HepG2 (cell line): ENCODE results near the gene PKNOX2.

Experiments
- ESRRA ChIP-seq: sonication (generic); formaldehyde crosslinking; IDR thresholded peaks from 2 replicates; pipeline ENCODE4 v1.5.1; 2020; ENCODE audit warnings: mild to moderate bottlenecking, low read depth, missing genetic modification reagents
- ZNF101 ChIP-seq: sonication (generic); formaldehyde crosslinking; IDR thresholded peaks from 2 replicates; pipeline ENCODE4 v1.4.0; 2020; ENCODE audit warnings: mild to moderate bottlenecking, low read depth, missing genetic modification reagents, borderline replicate concordance
- ZNF670 ChIP-seq: sonication (generic); formaldehyde crosslinking; IDR thresholded peaks from 2 replicates; pipeline ENCODE4 v1.8.0; 2022; ENCODE audit warnings: mild to moderate bottlenecking, missing genetic modification reagents, borderline replicate concordance
- TF ChIP-seq, protein P1 (sequence below): sonication (generic); formaldehyde crosslinking; IDR thresholded peaks from 2 replicates; pipeline ENCODE4 v1.8.1; 2023; ENCODE audit warnings: mild to moderate bottlenecking, inconsistent platforms, moderate library complexity, missing genetic modification reagents, borderline replicate concordance

GRCh38 chr11:125481531-125481930 is 317.0 kb downstream of the PKNOX2 start:
- no peak for TF ChIP-seq ESRRA (CRISPR knock-in tag)
- TF ChIP-seq ZNF670 (CRISPR knock-in tag) = no peak
- no peak for TF ChIP-seq ZNF101 (CRISPR knock-in tag)
- TF ChIP-seq, protein P1, sequence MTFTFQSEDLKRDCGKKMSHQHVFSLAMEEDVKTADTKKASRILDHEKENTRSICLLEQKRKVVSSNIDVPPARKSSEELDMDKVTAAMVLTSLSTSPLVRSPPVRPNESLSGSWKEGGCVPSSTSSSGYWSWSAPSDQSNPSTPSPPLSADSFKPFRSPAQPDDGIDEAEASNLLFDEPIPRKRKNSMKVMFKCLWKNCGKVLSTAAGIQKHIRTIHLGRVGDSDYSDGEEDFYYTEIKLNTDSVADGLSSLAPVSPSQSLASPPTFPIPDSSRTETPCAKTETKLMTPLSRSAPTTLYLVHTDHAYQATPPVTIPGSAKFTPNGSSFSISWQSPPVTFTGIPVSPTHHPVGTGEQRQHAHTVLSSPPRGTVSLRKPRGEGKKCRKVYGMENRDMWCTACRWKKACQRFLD (CRISPR knock-in tag) = no peak
